ENCODE data around the gene POLR2L.

The POLR2L gene

GRCh38 chr11:862696-863022 is 20.3 kb upstream of the POLR2L start:
- no peak overlapping the region for H3K4me3 ChIP-seq (ENCODE audit: low read depth in 1 of 2, low read length in 2 of 2)
- H3K27me3 ChIP-seq (ENCODE audit: control insufficient read depth in 1 of 2, insufficient read depth in 2 of 2, low read length in 2 of 2), result peaks cover 11 to 22% of the 10 kb centered on the region in 2 donors
- no peak overlapping the region for H3K9ac ChIP-seq (ENCODE audit: low read depth in 1 of 2, low read length in 2 of 2)
- no peak overlapping the region for H3K27ac ChIP-seq (ENCODE audit: low read depth, low read length)
- H3K36me3 ChIP-seq (ENCODE audit: control insufficient read depth in 1 of 2, insufficient read depth in 2 of 2, low read length in 2 of 2), result no peaks in the 10 kb centered on the region
- no peaks in the 10 kb centered on the region for H3K9me3 ChIP-seq (ENCODE audit: control insufficient read depth in 1 of 2, low read length in 2 of 2)
- H3K4me1 ChIP-seq (ENCODE audit: control insufficient read depth in 1 of 2, insufficient read depth in 2 of 2, low read length in 2 of 2), result peaks cover 0 to 16% of the 10 kb centered on the region in 2 donors

GRCh38 chr11:862081-862661 is 19.8 kb upstream of the POLR2L start:
- peaks cover 11 to 22% of the 10 kb centered on the region in 2 donors for H3K27me3 ChIP-seq (ENCODE audit: control insufficient read depth in 1 of 2, insufficient read depth in 2 of 2, low read length in 2 of 2)
- H3K4me3 ChIP-seq (ENCODE audit: low read depth in 1 of 2, low read length in 2 of 2), result no peak overlapping the region

GRCh38 chr11:861105-861479 is 18.8 kb upstream of the POLR2L start:
- no peaks in the 10 kb centered on the region for H3K36me3 ChIP-seq (ENCODE audit: control insufficient read depth in 1 of 2, insufficient read depth in 2 of 2, low read length in 2 of 2)
- H3K4me1 ChIP-seq (ENCODE audit: control insufficient read depth in 1 of 2, insufficient read depth in 2 of 2, low read length in 2 of 2), result peaks cover 0 to 16% of the 10 kb centered on the region in 2 donors

More at GRCh38 chr11:862081-862661, 19.8 kb upstream of the POLR2L start:
- Histone ChIP-seq H3K9ac (ENCODE audit: low read depth in 1 of 2, low read length in 2 of 2) (no peak overlapping the region), H3K9me3 (ENCODE audit: control insufficient read depth in 1 of 2, low read length in 2 of 2) (no peaks in the 10 kb centered on the region), H3K27ac (ENCODE audit: low read depth, low read length) (no peak overlapping the region), H3K36me3 (ENCODE audit: control insufficient read depth in 1 of 2, insufficient read depth in 2 of 2, low read length in 2 of 2) (no peaks in the 10 kb centered on the region), H3K4me1 (ENCODE audit: control insufficient read depth in 1 of 2, insufficient read depth in 2 of 2, low read length in 2 of 2) (peaks cover 0 to 16% of the 10 kb centered on the region in 2 donors)

GRCh38 chr11:860234-861104 is 18.1 kb upstream of the POLR2L start:
- no peaks in the 10 kb centered on the region for H3K9me3 ChIP-seq (ENCODE audit: control insufficient read depth in 1 of 2, low read length in 2 of 2)
- H3K9ac ChIP-seq (ENCODE audit: low read depth in 1 of 2, low read length in 2 of 2), result no peak overlapping the region
- H3K27ac ChIP-seq (ENCODE audit: low read depth, low read length), result no peak overlapping the region
- H3K27me3 ChIP-seq (ENCODE audit: control insufficient read depth in 1 of 2, insufficient read depth in 2 of 2, low read length in 2 of 2), result peaks cover 11 to 22% of the 10 kb centered on the region in 2 donors
- no peaks in the 10 kb centered on the region for H3K36me3 ChIP-seq (ENCODE audit: control insufficient read depth in 1 of 2, insufficient read depth in 2 of 2, low read length in 2 of 2)
- no peak overlapping the region for H3K4me3 ChIP-seq (ENCODE audit: low read depth in 1 of 2, low read length in 2 of 2)
- peaks cover 0 to 16% of the 10 kb centered on the region in 2 donors for H3K4me1 ChIP-seq (ENCODE audit: control insufficient read depth in 1 of 2, insufficient read depth in 2 of 2, low read length in 2 of 2)

More at GRCh38 chr11:861105-861479, 18.8 kb upstream of the POLR2L start:
- no peak overlapping the region for H3K4me3 ChIP-seq (ENCODE audit: low read depth in 1 of 2, low read length in 2 of 2)
- peaks cover 11 to 22% of the 10 kb centered on the region in 2 donors for H3K27me3 ChIP-seq (ENCODE audit: control insufficient read depth in 1 of 2, insufficient read depth in 2 of 2, low read length in 2 of 2)
- no peak overlapping the region for H3K9ac ChIP-seq (ENCODE audit: low read depth in 1 of 2, low read length in 2 of 2)
- no peak overlapping the region for H3K27ac ChIP-seq (ENCODE audit: low read depth, low read length)
- H3K9me3 ChIP-seq (ENCODE audit: control insufficient read depth in 1 of 2, low read length in 2 of 2), result no peaks in the 10 kb centered on the region

- H3K9me3 ChIP-seq (ENCODE audit: control insufficient read depth in 1 of 2, low read length in 2 of 2), result no peaks in the 10 kb centered on the region
- no peak overlapping the region for H3K9ac ChIP-seq (ENCODE audit: low read depth in 1 of 2, low read length in 2 of 2)
- no peak overlapping the region for H3K27ac ChIP-seq (ENCODE audit: low read depth, low read length)
- peaks cover 0 to 16% of the 10 kb centered on the region in 2 donors for H3K4me1 ChIP-seq (ENCODE audit: control insufficient read depth in 1 of 2, insufficient read depth in 2 of 2, low read length in 2 of 2)
- peaks cover 11 to 22% of the 10 kb centered on the region in 2 donors for H3K27me3 ChIP-seq (ENCODE audit: control insufficient read depth in 1 of 2, insufficient read depth in 2 of 2, low read length in 2 of 2)
- H3K36me3 ChIP-seq (ENCODE audit: control insufficient read depth in 1 of 2, insufficient read depth in 2 of 2, low read length in 2 of 2), result no peaks in the 10 kb centered on the region
- peak overlapping the region in 1 of 2 donors; percentile 32 for H3K4me3 ChIP-seq (ENCODE audit: low read depth in 1 of 2, low read length in 2 of 2)
Measured at GRCh38 chr11:859394-860131, 17.2 kb upstream of the POLR2L start.

GRCh38 chr11:858762-859339 is 16.5 kb upstream of the POLR2L start:
- no peak overlapping the region for H3K27ac ChIP-seq (ENCODE audit: low read depth, low read length)
- no peak overlapping the region for H3K4me3 ChIP-seq (ENCODE audit: low read depth in 1 of 2, low read length in 2 of 2)

GRCh38 chr11:858053-858761 is 15.9 kb upstream of the POLR2L start:
- Histone ChIP-seq H3K27me3 (ENCODE audit: control insufficient read depth in 1 of 2, insufficient read depth in 2 of 2, low read length in 2 of 2) (peaks cover 11 to 12% of the 10 kb centered on the region in 2 donors), H3K4me3 (ENCODE audit: low read depth in 1 of 2, low read length in 2 of 2) (no peak overlapping the region), H3K4me1 (ENCODE audit: control insufficient read depth in 1 of 2, insufficient read depth in 2 of 2, low read length in 2 of 2) (peaks cover 0 to 16% of the 10 kb centered on the region in 2 donors), H3K27ac (ENCODE audit: low read depth, low read length) (no peak overlapping the region), H3K36me3 (ENCODE audit: control insufficient read depth in 1 of 2, insufficient read depth in 2 of 2, low read length in 2 of 2) (no peaks in the 10 kb centered on the region), H3K9ac (ENCODE audit: low read depth in 1 of 2, low read length in 2 of 2) (no peak overlapping the region), H3K9me3 (ENCODE audit: control insufficient read depth in 1 of 2, low read length in 2 of 2) (no peaks in the 10 kb centered on the region)

More at GRCh38 chr11:858762-859339, 16.5 kb upstream of the POLR2L start:
- peaks cover 11 to 18% of the 10 kb centered on the region in 2 donors for H3K27me3 ChIP-seq (ENCODE audit: control insufficient read depth in 1 of 2, insufficient read depth in 2 of 2, low read length in 2 of 2)
- no peaks in the 10 kb centered on the region for H3K36me3 ChIP-seq (ENCODE audit: control insufficient read depth in 1 of 2, insufficient read depth in 2 of 2, low read length in 2 of 2)
- H3K9me3 ChIP-seq (ENCODE audit: control insufficient read depth in 1 of 2, low read length in 2 of 2), result no peaks in the 10 kb centered on the region
- H3K9ac ChIP-seq (ENCODE audit: low read depth in 1 of 2, low read length in 2 of 2), result no peak overlapping the region
- peaks cover 0 to 16% of the 10 kb centered on the region in 2 donors for H3K4me1 ChIP-seq (ENCODE audit: control insufficient read depth in 1 of 2, insufficient read depth in 2 of 2, low read length in 2 of 2)

- Histone ChIP-seq H3K4me3 (ENCODE audit: low read depth in 1 of 2, low read length in 2 of 2) (no peak overlapping the region), H3K27me3 (ENCODE audit: control insufficient read depth in 1 of 2, insufficient read depth in 2 of 2, low read length in 2 of 2) (peaks cover 0 to 2% of the 10 kb centered on the region in 2 donors), H3K27ac (ENCODE audit: low read depth, low read length) (no peak overlapping the region), H3K9me3 (ENCODE audit: control insufficient read depth in 1 of 2, low read length in 2 of 2) (no peaks in the 10 kb centered on the region), H3K9ac (ENCODE audit: low read depth in 1 of 2, low read length in 2 of 2) (no peak overlapping the region), H3K36me3 (ENCODE audit: control insufficient read depth in 1 of 2, insufficient read depth in 2 of 2, low read length in 2 of 2) (no peaks in the 10 kb centered on the region), H3K4me1 (ENCODE audit: control insufficient read depth in 1 of 2, insufficient read depth in 2 of 2, low read length in 2 of 2) (peaks cover 0 to 8% of the 10 kb centered on the region in 2 donors)
Measured at GRCh38 chr11:856397-856796, 14.1 kb upstream of the POLR2L start.

GRCh38 chr11:855796-856195 is 13.5 kb upstream of the POLR2L start:
- H3K4me1 ChIP-seq (ENCODE audit: control insufficient read depth in 1 of 2, insufficient read depth in 2 of 2, low read length in 2 of 2), result peaks cover 0 to 8% of the 10 kb centered on the region in 2 donors
- H3K4me3 ChIP-seq (ENCODE audit: low read depth in 1 of 2, low read length in 2 of 2), result no peak overlapping the region
- no peaks in the 10 kb centered on the region for H3K36me3 ChIP-seq (ENCODE audit: control insufficient read depth in 1 of 2, insufficient read depth in 2 of 2, low read length in 2 of 2)
- no peak overlapping the region for H3K27ac ChIP-seq (ENCODE audit: low read depth, low read length)
- no peaks in the 10 kb centered on the region for H3K9me3 ChIP-seq (ENCODE audit: control insufficient read depth in 1 of 2, low read length in 2 of 2)
- peaks cover 5 to 6% of the 10 kb centered on the region in 2 donors for H3K27me3 ChIP-seq (ENCODE audit: control insufficient read depth in 1 of 2, insufficient read depth in 2 of 2, low read length in 2 of 2)
- H3K9ac ChIP-seq (ENCODE audit: low read depth in 1 of 2, low read length in 2 of 2), result no peak overlapping the region
